Mesendoderm (in vitro differentiated cells): ENCODE data around the gene TMEM8B.

Source experiments
- DNase-seq: peaks from one replicate; pipeline ENCODE4 v3.0.0; 2013
- H2AK5ac ChIP-seq: 2 replicates; pipeline ENCODE4 v1.6.1; 2013; ENCODE audit warnings: low read length, inconsistent platforms
- H2BK120ac ChIP-seq: 2 replicates; pipeline ENCODE4 v1.6.1; 2013; ENCODE audit warnings: low read depth, mild to moderate bottlenecking, low read length, moderate library complexity, mixed read lengths
- H2BK15ac ChIP-seq: replicated peaks from 2 replicates; pipeline ENCODE4 v1.6.1; 2013; ENCODE audit warnings: low read depth, mild to moderate bottlenecking, moderate library complexity
- H2BK5ac ChIP-seq: 2 replicates; pipeline ENCODE4 v1.6.1; 2013; ENCODE audit warnings: low read length, inconsistent platforms
- H3K18ac ChIP-seq: 2 replicates; pipeline ENCODE4 v1.6.1; 2013; ENCODE audit warnings: mild to moderate bottlenecking, low read length, mixed read lengths
- H3K23ac ChIP-seq: one replicate; pipeline ENCODE4 v1.6.1; 2013; ENCODE audit warnings: low read length
- H3K27ac ChIP-seq: 2 replicates; pipeline ENCODE4 v1.5.1; 2013; ENCODE audit warnings: low read depth, mild to moderate bottlenecking, inconsistent platforms, low read length, moderate library complexity
- H3K27me3 ChIP-seq: 2 replicates; pipeline ENCODE4 v1.6.1; 2013; ENCODE audit warnings: low read length, control low read depth, mild to moderate bottlenecking, inconsistent platforms; ENCODE audit not compliant: insufficient read depth, poor library complexity
- H3K36me3 ChIP-seq: 2 replicates; pipeline ENCODE4 v1.6.1; 2013; ENCODE audit warnings: low read length, inconsistent platforms; ENCODE audit not compliant: control insufficient read depth, insufficient read depth
- H3K4ac ChIP-seq: one replicate; pipeline ENCODE4 v1.6.1; 2013; ENCODE audit warnings: low read depth, mild to moderate bottlenecking, low read length, moderate library complexity
- H3K4me1 ChIP-seq: 2 replicates; pipeline ENCODE4 v1.6.1; 2013; ENCODE audit warnings: low read depth, low read length, inconsistent platforms; ENCODE audit not compliant: control insufficient read depth
- H3K4me2 ChIP-seq: 2 replicates; pipeline ENCODE4 v1.6.1; 2013; ENCODE audit warnings: low read length
- H3K4me3 ChIP-seq: 2 replicates; pipeline ENCODE4 v1.5.1; 2013; ENCODE audit warnings: mild to moderate bottlenecking, low read length
- H3K56ac ChIP-seq: one replicate; pipeline ENCODE4 v1.6.1; 2013; ENCODE audit warnings: low read length
- H3K79me1 ChIP-seq: 2 replicates; pipeline ENCODE4 v1.6.1; 2013; ENCODE audit warnings: low read length, inconsistent platforms
- H3K79me2 ChIP-seq: 2 replicates; pipeline ENCODE4 v1.6.1; 2013; ENCODE audit warnings: mild to moderate bottlenecking, low read length; ENCODE audit not compliant: control insufficient read depth, insufficient read depth
- H3K9ac ChIP-seq: 2 replicates; pipeline ENCODE4 v1.6.1; 2013; ENCODE audit warnings: low read length, inconsistent platforms
- H4K5ac ChIP-seq: one replicate; pipeline ENCODE4 v1.6.1; 2013; ENCODE audit warnings: low read length
- H4K8ac ChIP-seq: one replicate; pipeline ENCODE4 v1.6.1; 2013; ENCODE audit warnings: low read depth, mild to moderate bottlenecking, control low read depth, low read length, moderate library complexity
- WGBS: extraction: QIAGEN DNeasy Blood & Tissue Kit; methylation state at CpG from one replicate; pipeline ENCODE4 v1.1.7; 2013; ENCODE audit warnings: low lambda C conversion rate, missing lambda C conversion rate; ENCODE audit not compliant: insufficient coverage; ENCODE audit errors: extremely low coverage; 5-methylcytosine and 5-hydroxymethylcytosine counted together

Gene TMEM8B

GRCh38 chr9:35852876-35853865 lies 24.1 kb downstream of the TMEM8B start:
- H3K79me2 ChIP-seq: no peaks in the 10 kb centered on the region
- H3K4me1 ChIP-seq: no peaks in the 10 kb centered on the region
- H4K8ac ChIP-seq: no peak overlapping the region
- no peak overlapping the region for H3K4me2 ChIP-seq
- no CpG with 5 or more reads among the region's 25 CpGs for WGBS
- no peak overlapping the region for H2AK5ac ChIP-seq
- H3K27me3 ChIP-seq: no peaks in the 10 kb centered on the region
- no peak overlapping the region for H2BK15ac ChIP-seq
- no peak overlapping the region for H3K4me3 ChIP-seq
- no peak overlapping the region for H3K27ac ChIP-seq
- no peak overlapping the region for H3K56ac ChIP-seq
- H3K79me1 ChIP-seq: no peaks in the 10 kb centered on the region
- no peak overlapping the region for H3K9ac ChIP-seq
- H3K23ac ChIP-seq: no peak overlapping the region
- no peak overlapping the region for H3K18ac ChIP-seq
- H3K36me3 ChIP-seq: no peaks in the 10 kb centered on the region
- no peak for DNase-seq
- H3K4ac ChIP-seq: no peak overlapping the region
- H2BK120ac ChIP-seq: no peak overlapping the region
- no peak overlapping the region for H2BK5ac ChIP-seq
- no peak overlapping the region for H4K5ac ChIP-seq

GRCh38 chr9:35854091-35854762 lies 25.2 kb downstream of the TMEM8B start:
- H3K56ac ChIP-seq: no peak overlapping the region
- no peak overlapping the region for H2BK15ac ChIP-seq
- H3K9ac ChIP-seq: no peak overlapping the region
- no peak overlapping the region for H4K5ac ChIP-seq
- H4K8ac ChIP-seq: no peak overlapping the region
- no peaks in the 10 kb centered on the region for H3K27me3 ChIP-seq
- no CpG with 5 or more reads among the region's 7 CpGs for WGBS
- H3K18ac ChIP-seq: no peak overlapping the region
- H3K27ac ChIP-seq: no peak overlapping the region
- no peak overlapping the region for H3K4me2 ChIP-seq
- no peak overlapping the region for H3K4me3 ChIP-seq
- H2BK120ac ChIP-seq: no peak overlapping the region
- no peaks in the 10 kb centered on the region for H3K4me1 ChIP-seq
- H3K4ac ChIP-seq: no peak overlapping the region
- H2AK5ac ChIP-seq: no peak overlapping the region
- H3K36me3 ChIP-seq: no peaks in the 10 kb centered on the region
- no peak overlapping the region for H3K23ac ChIP-seq
- H3K79me1 ChIP-seq: no peaks in the 10 kb centered on the region
- H2BK5ac ChIP-seq: no peak overlapping the region
- DNase-seq: no peak
- no peaks in the 10 kb centered on the region for H3K79me2 ChIP-seq

GRCh38 chr9:35856206-35856605 lies 27.2 kb downstream of the TMEM8B start:
- no peak for DNase-seq
- H3K56ac ChIP-seq: no peak overlapping the region
- no peak overlapping the region for H3K4me2 ChIP-seq
- no peak overlapping the region for H4K8ac ChIP-seq
- H3K27ac ChIP-seq: no peak overlapping the region
- H3K4ac ChIP-seq: no peak overlapping the region
- no peak overlapping the region for H3K9ac ChIP-seq
- no peaks in the 10 kb centered on the region for H3K79me1 ChIP-seq
- no peak overlapping the region for H4K5ac ChIP-seq
- no peak overlapping the region for H3K18ac ChIP-seq
- no peak overlapping the region for H3K23ac ChIP-seq
- WGBS: no CpG with 5 or more reads among the region's 3 CpGs
- H3K79me2 ChIP-seq: no peaks in the 10 kb centered on the region
- H2AK5ac ChIP-seq: no peak overlapping the region
- no peak overlapping the region for H2BK5ac ChIP-seq
- H3K36me3 ChIP-seq: no peaks in the 10 kb centered on the region
- no peaks in the 10 kb centered on the region for H3K27me3 ChIP-seq
- no peak overlapping the region for H2BK15ac ChIP-seq
- no peak overlapping the region for H3K4me3 ChIP-seq
- no peaks in the 10 kb centered on the region for H3K4me1 ChIP-seq
- no peak overlapping the region for H2BK120ac ChIP-seq

GRCh38 chr9:35856882-35857281 lies 27.9 kb downstream of the TMEM8B start:
- no CpG with 5 or more reads among the region's 5 CpGs for WGBS
- no peak overlapping the region for H3K4me3 ChIP-seq
- H3K23ac ChIP-seq: no peak overlapping the region
- no peak overlapping the region for H3K4ac ChIP-seq
- H3K79me1 ChIP-seq: no peaks in the 10 kb centered on the region
- no peak overlapping the region for H3K56ac ChIP-seq
- no peaks in the 10 kb centered on the region for H3K4me1 ChIP-seq
- no peak overlapping the region for H3K18ac ChIP-seq
- no peak overlapping the region for H3K9ac ChIP-seq
- no peak overlapping the region for H4K5ac ChIP-seq
- no peak overlapping the region for H2AK5ac ChIP-seq
- no peak overlapping the region for H2BK120ac ChIP-seq
- H3K27ac ChIP-seq: no peak overlapping the region
- H2BK15ac ChIP-seq: no peak overlapping the region
- no peak for DNase-seq
- H3K79me2 ChIP-seq: no peaks in the 10 kb centered on the region
- no peaks in the 10 kb centered on the region for H3K36me3 ChIP-seq
- no peaks in the 10 kb centered on the region for H3K27me3 ChIP-seq
- no peak overlapping the region for H4K8ac ChIP-seq
- H2BK5ac ChIP-seq: no peak overlapping the region
- H3K4me2 ChIP-seq: no peak overlapping the region

- no peak for DNase-seq
- H2BK5ac ChIP-seq: no peak overlapping the region
- WGBS: no CpG with 5 or more reads among the region's 5 CpGs
Observed at GRCh38 chr9:35858458-35858857, 29.4 kb downstream of the TMEM8B start.

More at GRCh38 chr9:35858458-35858857, 29.4 kb downstream of the TMEM8B start:
- H3K27ac ChIP-seq: no peak overlapping the region
- H3K36me3 ChIP-seq: no peaks in the 10 kb centered on the region
- no peak overlapping the region for H4K5ac ChIP-seq
- H2BK15ac ChIP-seq: no peak overlapping the region
- H3K4me1 ChIP-seq: no peaks in the 10 kb centered on the region
- H4K8ac ChIP-seq: no peak overlapping the region
- H3K4me3 ChIP-seq: no peak overlapping the region
- no peak overlapping the region for H2BK120ac ChIP-seq
- no peak overlapping the region for H3K23ac ChIP-seq
- no peak overlapping the region for H3K56ac ChIP-seq
- H3K4me2 ChIP-seq: no peak overlapping the region
- no peak overlapping the region for H3K4ac ChIP-seq
- H2AK5ac ChIP-seq: no peak overlapping the region
- H3K18ac ChIP-seq: no peak overlapping the region
- no peaks in the 10 kb centered on the region for H3K79me2 ChIP-seq
- no peaks in the 10 kb centered on the region for H3K27me3 ChIP-seq
- H3K79me1 ChIP-seq: no peaks in the 10 kb centered on the region
- H3K9ac ChIP-seq: no peak overlapping the region
